MCF 10A (cell line): ENCODE data around the gene SLC16A5. TPM values are rescaled to one million over a fixed set of nuclear protein-coding genes. Genes with fewer than 3 reads are reported as not detected.

Source experiments
- BruUV-seq: library from RNA; stranded (reverse); fragments of 400-500 nt; replicated peaks from 2 replicates; lab custom pipeline; 2021; lab: Mats Ljungman, UMichigan
- CTCF ChIA-PET: fragments of 300-600 bp; sonication (Branson Sonifier 250); formaldehyde crosslinking; extraction: SDS; loops from one replicate; lab custom pipeline; 2021; ENCODE audit warnings: antibody characterized with exemption, inconsistent platforms; lab: Yijun Ruan, JAX
- POLR2A ChIA-PET: fragments of 300-600, 350-650 bp; sonication (Branson Sonifier 250); formaldehyde crosslinking; extraction: SDS; loops from one replicate; lab custom pipeline; 2020; ENCODE audit warnings: antibody characterized with exemption, inconsistent platforms; lab: Yijun Ruan, JAX
- DNase-seq: peaks from one replicate; pipeline ENCODE4 v3.0.0-alpha.2; 2018; ENCODE audit not compliant: unreplicated experiment
- H3K27ac Mint-ChIP-seq: one replicate; pipeline ENCODE4 v1.8.0; 2022; ENCODE audit warnings: mild to moderate bottlenecking, low read depth, mixed read lengths; ENCODE audit not compliant: unreplicated experiment
- H3K27me3 Mint-ChIP-seq: one replicate; pipeline ENCODE4 v1.8.0; 2022; ENCODE audit warnings: mixed read lengths; ENCODE audit not compliant: insufficient read depth, unreplicated experiment
- H3K36me3 Mint-ChIP-seq: one replicate; pipeline ENCODE4 v1.8.0; 2022; ENCODE audit warnings: mild to moderate bottlenecking, moderate library complexity, mixed read lengths; ENCODE audit not compliant: insufficient read depth, unreplicated experiment
- H3K4me1 Mint-ChIP-seq: one replicate; pipeline ENCODE4 v1.8.0; 2022; ENCODE audit warnings: mixed read lengths; ENCODE audit not compliant: insufficient read depth, unreplicated experiment
- H3K4me3 Mint-ChIP-seq: one replicate; pipeline ENCODE4 v1.8.0; 2022; ENCODE audit warnings: mild to moderate bottlenecking, moderate library complexity, mixed read lengths; ENCODE audit not compliant: unreplicated experiment
- H3K9me3 Mint-ChIP-seq: one replicate; pipeline ENCODE4 v1.8.0; 2022; ENCODE audit warnings: mixed read lengths; ENCODE audit not compliant: unreplicated experiment
- CTCF ChIP-seq: fragments of 200-600 bp; IDR thresholded peaks from one replicate; pipeline ENCODE4 v1.8.0; 2022; ENCODE audit warnings: antibody characterized with exemption, mild to moderate bottlenecking; ENCODE audit not compliant: unreplicated experiment
- intact Hi-C: fragments of 100-400 bp; cut with micrococcal nuclease; formaldehyde crosslinking; loops from 2 replicates; pipeline ENCODE4 v1.14.1; 2022
- total RNA-seq: library from RNA; stranded (reverse); gene quantifications from 2 replicates; pipeline ENCODE4 v1.2.3, GENCODE V29; 2022

Gene SLC16A5
- total RNA-seq, 1 experiment from 2014 or later: 26.0 TPM

GRCh38 chr17:75090871-75091854 lies 3.4 kb downstream of the SLC16A5 start:
- peak; percentile 45 for DNase-seq
- Mint-ChIP-seq H3K4me3 (peak overlapping the region; percentile 43), H3K9me3 (no peaks in the 10 kb centered on the region), H3K27ac (peak overlapping the region; percentile 95), H3K27me3 (no peaks in the 10 kb centered on the region), H3K4me1 (peaks cover 54% of the 10 kb centered on the region), H3K36me3 (peaks cover 10% of the 10 kb centered on the region)
- no peak for TF ChIP-seq CTCF
- CTCF ChIA-PET: interaction anchor here (0.6 to 1.4 kb wide), 4 partner anchors 29 to 130 kb away, joined by 3 read pairs; no protein-coding TSS in a partner anchor
- BruUV-seq: no TSS peak
- POLR2A ChIA-PET: interaction anchor here (0.6 to 4.1 kb wide), 6 partner anchors 10 to 43 kb away, joined by 4 to 17 read pairs (median 4); partner anchors contain the start of gene ARMC7
- intact Hi-C loops: no loop called here

DNA sequence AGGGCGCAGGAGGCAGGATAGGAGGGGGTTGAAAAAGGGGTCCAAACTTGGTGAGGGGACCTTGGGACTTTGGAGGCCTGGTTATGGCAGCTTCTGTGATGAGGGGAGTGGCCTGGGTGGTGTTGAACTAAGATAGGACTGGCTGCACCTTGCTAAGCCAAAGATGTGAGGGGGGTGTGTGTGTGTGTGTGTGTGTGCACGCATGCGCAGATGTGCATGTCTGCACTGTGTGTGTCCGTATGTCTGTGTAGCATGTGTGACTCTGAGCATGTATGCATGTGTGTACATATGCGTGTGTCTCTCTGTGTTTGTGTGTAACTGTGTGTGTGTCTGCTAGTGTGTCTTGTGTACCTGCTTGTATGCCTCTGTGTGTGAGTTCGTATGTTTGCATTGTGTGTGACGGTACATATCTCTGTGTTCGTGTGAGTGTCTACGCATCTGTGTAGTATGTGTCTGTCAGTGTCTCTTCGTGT lies 4.1 kb downstream of the SLC16A5 start:
- H3K9me3 Mint-ChIP-seq: no peaks in the 10 kb centered on the region
- CTCF ChIA-PET: interaction anchor here (0.7 to 1.4 kb wide), 2 partner anchors 80 to 131 kb away, joined by 3 read pairs; no protein-coding TSS in a partner anchor
- POLR2A ChIA-PET: interaction anchor here (1.1 to 1.4 kb wide), 3 partner anchors 10 to 43 kb away, joined by 3 to 5 read pairs (median 4); no protein-coding TSS in a partner anchor
- H3K4me1 Mint-ChIP-seq: peaks cover 50% of the 10 kb centered on the region
- TF ChIP-seq CTCF: no peak
- H3K4me3 Mint-ChIP-seq: peak overlapping the region; percentile 43
- BruUV-seq: no TSS peak
- intact Hi-C loops: no loop called here
- DNase-seq: no peak
- peak overlapping the region; percentile 95 for H3K27ac Mint-ChIP-seq
- H3K27me3 Mint-ChIP-seq: no peaks in the 10 kb centered on the region
- peaks cover 10% of the 10 kb centered on the region for H3K36me3 Mint-ChIP-seq

DNA sequence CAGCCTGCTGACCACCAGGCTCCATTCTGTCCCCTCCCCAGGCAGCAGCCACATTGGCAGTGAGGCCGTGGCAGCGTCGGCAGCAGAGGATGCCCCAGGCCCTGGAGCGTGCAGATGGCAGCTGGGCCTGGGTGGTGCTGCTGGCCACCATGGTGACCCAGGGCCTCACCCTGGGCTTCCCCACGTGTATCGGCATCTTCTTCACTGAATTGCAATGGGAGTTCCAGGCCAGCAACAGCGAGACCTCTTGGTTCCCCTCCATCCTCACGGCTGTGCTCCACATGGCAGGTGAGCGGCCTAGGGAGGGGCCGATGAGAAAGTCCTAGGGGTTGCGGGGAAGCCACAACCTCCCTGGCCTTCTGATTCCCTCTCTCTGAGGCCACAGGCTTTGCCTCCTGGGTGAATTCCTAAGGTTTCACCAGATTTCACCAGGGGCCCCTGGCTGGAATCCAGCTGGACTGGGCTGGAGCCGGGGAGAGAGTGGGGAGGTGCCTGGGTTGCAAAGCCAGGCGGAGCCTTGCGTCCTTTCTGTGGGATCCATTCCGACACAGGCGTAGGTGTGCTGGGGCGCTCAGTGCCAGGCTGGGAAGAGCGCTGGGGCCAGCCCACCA lies 5.9 kb downstream of the SLC16A5 start:
- H3K27ac Mint-ChIP-seq: peak overlapping the region; percentile 16
- POLR2A ChIA-PET: interaction anchor here (0.8 to 4.9 kb wide), 13 partner anchors 15 to 166 kb away, joined by 3 to 37 read pairs (median 4); partner anchors contain the start of genes ARMC7, CDR2L, NT5C and NUP85
- peaks cover 20% of the 10 kb centered on the region for H3K36me3 Mint-ChIP-seq
- no peak for TF ChIP-seq CTCF
- CTCF ChIA-PET: interaction anchor here (1.0 to 1.3 kb wide), 3 partner anchors 20 to 37 kb away, joined by 3 to 6 read pairs (median 4); no protein-coding TSS in a partner anchor
- H3K9me3 Mint-ChIP-seq: no peaks in the 10 kb centered on the region
- DNase-seq: peak; percentile 93
- H3K4me1 Mint-ChIP-seq: peaks cover 47% of the 10 kb centered on the region
- peak overlapping the region; percentile 53 for H3K4me3 Mint-ChIP-seq
- no peaks in the 10 kb centered on the region for H3K27me3 Mint-ChIP-seq
- BruUV-seq: TSS peak; percentile 69
- intact Hi-C loops: no loop called here
